ENCODE data around the gene TCEAL1.
"Not testable (repeated sequence)": the region's sequence is repeated elsewhere in the genome, so short reads cannot be mapped to it uniquely, and the experiment has no call there.

TCEAL1 gene, protein sequence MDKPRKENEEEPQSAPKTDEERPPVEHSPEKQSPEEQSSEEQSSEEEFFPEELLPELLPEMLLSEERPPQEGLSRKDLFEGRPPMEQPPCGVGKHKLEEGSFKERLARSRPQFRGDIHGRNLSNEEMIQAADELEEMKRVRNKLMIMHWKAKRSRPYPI

DNA sequence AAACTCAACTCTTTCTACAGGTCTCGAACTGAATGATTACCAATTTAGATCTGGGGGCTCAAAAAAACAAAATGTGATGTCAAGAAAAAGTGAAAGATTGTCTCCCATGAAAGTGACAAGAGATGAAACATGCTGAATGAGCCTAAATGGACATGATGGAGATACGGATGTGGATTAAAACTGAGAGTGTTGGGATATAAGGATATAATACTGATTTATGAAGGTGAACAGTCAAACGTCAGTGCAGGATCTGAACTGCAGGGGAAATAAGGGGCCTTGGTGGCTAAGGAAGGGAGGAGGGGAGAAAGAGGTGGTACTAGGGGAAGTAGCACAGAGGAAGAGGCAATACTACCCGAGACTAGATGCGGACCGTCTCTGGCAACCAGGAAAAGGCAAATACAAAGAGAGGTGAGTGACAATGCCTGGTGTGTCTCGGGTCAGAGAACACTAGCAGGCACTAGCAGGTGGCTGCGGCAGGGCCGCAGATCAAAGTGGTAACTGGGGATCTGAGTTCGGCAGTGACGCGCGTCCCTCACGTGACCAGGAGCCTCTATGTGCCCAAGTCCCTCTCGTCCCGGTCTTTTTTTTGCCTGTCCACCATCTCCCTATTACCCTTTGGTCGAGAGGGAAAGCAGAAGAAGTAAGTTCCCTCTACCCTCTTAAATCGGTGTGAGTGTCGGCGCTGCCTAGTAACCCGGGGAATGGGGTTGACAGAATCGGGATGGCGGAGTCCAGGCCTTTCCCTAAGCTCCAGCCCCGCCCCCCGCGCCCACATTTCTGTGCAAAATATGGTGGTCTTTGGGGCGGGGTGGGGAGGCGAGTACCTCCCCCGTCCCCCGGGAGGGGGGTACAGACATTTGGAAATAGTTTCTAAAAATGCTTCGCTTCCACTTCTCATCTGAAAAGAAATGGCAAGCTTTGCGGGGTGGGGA, at the start of gene TCEAL1:
TCEAL1 (plus strand) TSS at position 590 of the 932 bp plus-strand sequence. CDS start 942 bp downstream, outside the sequence.
- in situ Hi-C loops (cut with MboI; ENCODE audit: low sequenced_read_pairs): no loop called here

DNA sequence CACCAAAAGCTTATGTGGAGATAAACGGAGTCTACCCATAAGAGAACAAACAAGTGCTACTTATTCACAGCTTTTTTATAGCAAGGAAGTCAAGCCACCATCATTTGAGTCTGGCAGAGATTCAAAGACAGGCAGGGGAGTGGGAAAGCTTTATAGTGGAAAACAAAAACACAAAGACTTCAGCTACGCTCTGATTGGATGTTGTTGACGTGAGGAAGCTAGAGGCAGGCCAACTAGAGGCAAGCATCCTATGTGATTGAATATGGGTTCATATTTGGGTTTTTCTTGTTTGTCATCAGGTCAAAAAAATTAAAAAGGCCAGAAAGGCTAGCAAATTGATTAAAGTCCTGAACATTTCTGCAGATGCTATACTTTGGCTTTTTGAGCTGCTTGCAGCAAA, 44.2 kb upstream of the TCEAL1 start:
- in situ Hi-C loops (cut with MboI; ENCODE audit: low sequenced_read_pairs): no loop called here

DNA sequence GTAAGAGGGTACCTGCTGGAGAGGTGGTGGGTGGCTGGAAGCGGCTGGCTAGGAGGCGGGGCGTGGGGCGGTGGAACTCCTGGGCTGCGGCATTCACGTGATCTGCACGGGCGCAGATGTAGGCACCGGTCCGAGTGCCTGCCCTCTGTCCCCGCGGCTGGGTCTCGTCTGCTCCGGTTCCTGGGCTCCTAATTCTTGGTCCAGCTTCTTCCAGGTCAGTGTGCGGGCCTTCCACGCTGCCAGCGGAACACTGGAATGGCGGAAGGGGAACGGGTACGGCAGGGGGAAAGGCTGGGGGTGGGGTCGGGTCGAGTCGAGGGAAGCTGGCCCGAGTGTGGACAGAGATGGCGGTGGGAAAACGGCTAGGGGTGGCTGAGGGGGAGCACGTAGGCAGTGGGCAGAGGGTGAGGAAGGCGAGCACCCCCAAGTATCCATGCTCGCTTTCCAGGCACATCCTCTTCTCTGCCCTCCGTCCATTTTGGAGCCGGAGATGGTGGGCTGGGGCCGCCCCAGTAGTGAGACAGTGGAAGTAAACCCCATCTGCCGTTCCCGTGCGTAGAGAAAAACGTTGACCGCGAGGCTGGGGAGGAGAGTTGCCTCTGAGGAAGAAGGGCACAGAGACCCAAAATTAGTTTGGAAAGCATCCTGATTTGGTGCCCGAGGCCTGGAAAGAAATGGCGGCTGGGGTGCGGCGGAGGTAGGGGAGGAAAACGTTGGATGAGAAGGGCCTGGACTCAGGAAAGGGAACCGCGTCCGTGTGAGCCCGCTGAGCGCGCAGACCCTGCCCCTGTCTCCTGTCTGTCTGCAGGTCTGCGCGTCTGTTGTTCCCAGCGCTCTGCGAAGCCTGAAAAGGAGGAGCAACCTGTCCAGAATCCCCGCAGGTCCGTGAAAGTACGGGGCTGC, 43.1 kb upstream of the TCEAL1 start, which contains the start of gene TCEAL4:
TCEAL4 (plus strand) TSS at position 105 of the 903 bp plus-strand sequence. CDS start 1,161 bp downstream, outside the sequence.
- in situ Hi-C loops (cut with MboI; ENCODE audit: low sequenced_read_pairs): no loop called here

DNA sequence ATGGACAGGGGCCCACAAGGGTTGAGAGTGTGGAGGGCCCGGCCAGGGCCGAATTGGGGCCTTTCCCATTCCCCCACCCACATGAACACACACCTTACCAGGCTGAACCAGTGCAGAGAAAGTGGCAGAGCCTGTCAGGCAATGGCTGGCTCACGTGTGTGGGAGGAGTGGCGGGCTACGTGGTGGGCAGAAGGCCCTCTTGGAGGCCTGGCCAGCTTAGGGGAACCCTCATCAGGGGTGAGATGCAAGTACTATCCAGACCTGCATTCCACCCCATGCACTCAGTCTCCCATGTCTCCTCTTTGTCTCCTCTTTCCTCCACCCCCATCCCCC, 42.5 kb upstream of the TCEAL1 start:
- in situ Hi-C loops (cut with MboI; ENCODE audit: low sequenced_read_pairs): no loop called here

DNA sequence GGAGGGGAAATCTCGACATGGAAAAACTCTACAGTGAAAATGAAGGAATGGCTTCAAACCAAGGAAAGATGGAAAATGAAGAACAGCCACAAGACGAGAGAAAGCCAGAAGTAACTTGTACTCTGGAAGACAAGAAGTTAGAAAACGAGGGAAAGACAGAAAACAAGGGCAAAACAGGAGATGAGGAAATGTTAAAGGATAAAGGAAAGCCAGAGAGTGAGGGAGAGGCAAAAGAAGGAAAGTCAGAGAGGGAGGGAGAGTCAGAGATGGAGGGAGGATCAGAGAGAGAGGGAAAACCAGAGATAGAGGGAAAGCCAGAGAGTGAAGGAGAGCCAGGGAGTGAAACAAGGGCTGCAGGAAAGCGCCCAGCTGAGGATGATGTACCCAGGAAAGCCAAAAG, 42.1 kb upstream of the TCEAL1 start:
- in situ Hi-C loops (cut with MboI; ENCODE audit: low sequenced_read_pairs): no loop called here

DNA sequence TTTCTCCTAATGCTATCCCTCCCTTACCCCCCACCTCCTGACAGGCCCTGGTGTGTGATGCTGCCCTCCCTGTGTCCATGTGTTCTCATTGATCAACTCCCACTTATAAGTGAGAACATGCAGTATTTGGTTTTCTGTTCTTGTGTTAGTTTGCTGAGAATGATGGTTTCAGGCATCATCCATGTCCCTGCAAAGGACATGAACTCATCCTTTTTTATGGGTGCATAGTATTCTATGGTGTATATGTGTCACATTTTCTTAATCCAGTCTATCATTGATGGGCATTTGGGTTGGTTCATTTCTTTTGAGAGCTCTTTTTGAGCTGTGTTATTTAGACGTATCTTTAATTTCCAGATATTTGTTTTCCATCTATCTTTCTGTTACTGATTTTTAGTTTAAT, 36.5 kb upstream of the TCEAL1 start:
- in situ Hi-C loops (cut with MboI; ENCODE audit: low sequenced_read_pairs): not testable (repeated sequence)

DNA sequence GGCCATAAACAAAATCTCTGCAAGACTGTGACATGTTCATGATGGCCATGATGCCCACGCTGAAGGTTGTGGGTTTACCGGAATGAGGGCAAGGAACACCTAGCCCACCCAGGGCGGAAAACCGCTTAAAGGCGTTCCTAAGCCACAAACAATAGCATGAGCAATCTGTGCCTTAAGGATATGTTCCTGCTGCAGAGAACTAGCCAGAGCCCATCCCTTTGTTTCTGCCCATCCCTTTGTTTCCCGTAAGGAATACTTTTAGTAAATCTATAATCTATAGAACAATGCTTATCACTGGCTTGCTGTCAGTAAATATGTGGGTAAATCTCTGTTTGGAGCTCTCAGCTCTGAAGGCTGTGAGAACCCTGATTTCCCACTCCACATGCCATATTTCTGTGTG, 33.6 kb upstream of the TCEAL1 start:
- in situ Hi-C loops (cut with MboI; ENCODE audit: low sequenced_read_pairs): not testable (repeated sequence)

DNA sequence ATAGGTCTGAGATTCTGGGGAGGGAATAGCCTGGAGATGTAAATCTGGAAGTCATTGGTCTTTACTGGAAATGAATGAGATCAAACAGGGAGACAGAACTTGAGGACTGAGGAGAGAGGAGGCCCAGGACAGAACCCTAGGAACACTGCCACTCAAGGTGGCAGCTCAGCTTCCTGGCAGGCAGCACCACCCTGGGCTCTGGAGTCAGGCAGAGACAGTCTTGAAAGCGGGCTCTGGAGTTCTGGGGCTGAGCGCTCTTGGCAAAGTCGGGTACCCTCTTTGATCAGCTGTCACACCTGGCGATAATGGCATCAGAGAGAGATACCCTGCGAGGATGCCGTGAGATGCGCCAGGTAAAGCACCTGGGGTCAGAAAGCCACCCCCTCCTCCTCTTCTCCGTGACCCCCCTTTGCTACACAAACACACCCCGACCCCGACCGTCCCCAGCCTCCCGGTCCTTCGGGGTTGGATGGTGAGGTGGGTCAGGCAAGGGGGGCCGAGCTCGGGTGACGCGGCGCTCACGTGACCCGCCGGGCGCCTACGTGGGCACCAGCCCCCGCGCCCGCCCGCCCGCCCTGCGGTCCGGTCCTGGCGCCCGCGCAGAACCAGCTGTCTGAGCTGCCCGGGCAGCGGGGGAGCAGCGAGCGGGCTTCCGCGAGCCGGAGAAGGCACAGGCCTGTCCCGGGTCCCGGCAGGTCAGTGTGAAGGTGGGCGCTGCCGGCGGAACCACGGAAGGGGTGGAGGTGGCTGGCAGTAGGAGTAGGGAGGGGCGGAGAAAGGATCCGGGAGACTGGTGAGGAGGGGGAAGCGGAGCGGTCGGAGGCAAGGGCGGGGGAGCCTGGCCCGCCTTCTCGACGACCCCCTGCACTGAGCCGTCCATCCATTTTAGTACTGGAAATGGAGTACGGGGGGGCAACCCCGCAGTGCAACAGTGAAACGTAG, 21.1 kb upstream of the TCEAL1 start, which contains the start of gene TCEAL3:
TCEAL3 (plus strand) TSS at position 600 of the 942 bp plus-strand sequence. CDS start 1,102 bp downstream, outside the sequence.
- in situ Hi-C loops (cut with MboI; ENCODE audit: low sequenced_read_pairs): no loop called here

DNA sequence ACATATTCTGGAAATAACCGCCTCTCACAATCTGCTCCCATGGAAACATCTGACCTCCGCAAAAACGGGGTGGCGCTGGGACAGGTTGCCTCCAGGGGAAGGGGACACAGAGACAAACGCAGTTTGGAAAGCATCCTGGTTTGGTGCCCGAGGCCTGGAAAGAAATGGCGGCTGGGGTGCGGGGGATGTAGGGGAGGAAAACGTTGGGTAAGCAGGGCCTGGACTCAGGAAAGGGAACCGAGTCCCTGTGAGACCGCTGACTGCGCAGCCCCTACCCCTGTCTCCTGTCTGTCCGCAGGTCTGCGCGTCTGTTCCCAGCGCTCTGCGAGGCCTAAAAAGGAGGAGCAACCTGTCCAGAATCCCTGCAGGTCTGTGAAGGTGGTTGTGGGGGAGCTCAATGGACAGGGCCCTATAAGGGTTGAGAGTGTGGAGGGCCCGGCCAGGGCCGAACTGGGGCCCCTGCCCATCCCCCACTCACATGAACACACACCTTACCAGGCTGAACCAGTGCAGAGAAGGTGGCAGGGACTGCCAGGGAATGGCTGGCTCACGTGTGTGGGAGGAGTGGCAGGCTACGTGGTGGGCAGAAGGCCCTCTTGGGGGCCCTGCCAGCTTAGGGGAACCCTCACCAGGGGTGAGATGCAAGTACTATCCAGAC, 20.3 kb upstream of the TCEAL1 start:
- in situ Hi-C loops (cut with MboI; ENCODE audit: low sequenced_read_pairs): no loop called here

DNA sequence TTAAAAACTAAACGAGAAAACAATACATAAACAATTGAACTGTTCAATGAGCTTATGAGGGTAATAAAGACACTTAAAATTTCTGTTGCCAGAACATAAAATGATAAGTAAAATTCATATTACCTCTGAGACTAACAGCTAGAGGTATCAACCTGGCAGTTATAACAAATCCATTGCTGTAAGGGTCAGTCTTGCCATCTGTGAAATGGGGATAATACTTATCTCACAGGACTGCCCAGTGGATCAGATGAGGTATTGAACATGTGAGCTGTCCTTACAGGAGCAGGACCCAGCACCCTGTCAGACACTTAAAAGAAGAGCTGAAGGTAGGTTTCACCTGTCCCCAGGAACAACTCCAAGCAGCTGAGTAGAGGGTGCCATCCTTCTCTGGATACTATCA, 18.5 kb upstream of the TCEAL1 start:
- in situ Hi-C loops (cut with MboI; ENCODE audit: low sequenced_read_pairs): no loop called here

DNA sequence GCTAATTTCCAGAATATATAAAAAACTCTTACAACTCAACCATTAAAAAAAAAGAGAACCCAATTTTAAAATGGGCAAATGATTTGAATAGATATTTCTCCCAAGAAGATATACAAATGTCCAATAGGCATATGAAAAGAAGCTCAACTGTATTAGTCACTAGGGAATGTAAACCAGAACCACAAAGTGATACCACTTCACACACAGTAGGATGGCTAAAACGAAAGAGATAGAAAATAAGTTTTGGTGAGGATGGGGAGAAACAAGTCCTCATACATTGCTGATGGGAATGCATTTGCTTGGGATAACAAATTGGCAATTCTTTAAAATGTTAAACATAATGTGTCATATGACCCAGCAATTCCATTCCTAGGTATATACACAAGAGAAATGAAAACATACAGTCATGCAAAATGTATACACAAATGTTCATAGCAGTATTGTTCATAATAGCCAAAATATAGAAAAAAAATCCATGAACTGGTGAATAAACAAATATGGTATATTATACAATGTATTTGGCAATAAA, 15.3 kb upstream of the TCEAL1 start:
- in situ Hi-C loops (cut with MboI; ENCODE audit: low sequenced_read_pairs): no loop called here

DNA sequence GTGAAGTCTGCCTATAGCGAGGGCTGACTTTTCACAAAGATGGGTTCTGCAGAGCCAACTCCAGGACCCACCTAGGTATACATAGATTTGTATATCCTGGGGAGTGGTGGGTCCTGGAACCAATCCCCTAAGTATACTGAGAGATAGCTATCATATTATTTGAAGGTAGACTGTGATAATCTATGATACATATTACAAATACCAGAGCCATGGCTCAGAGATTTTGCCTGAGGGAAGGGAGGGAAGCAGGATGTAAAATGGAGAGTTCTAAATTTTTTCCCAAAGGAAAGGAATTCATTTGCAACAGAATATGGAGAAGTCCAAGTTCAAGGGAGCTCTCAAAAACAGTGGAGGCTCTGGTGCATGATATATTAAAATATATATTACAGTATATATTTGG, 13.8 kb upstream of the TCEAL1 start:
- in situ Hi-C loops (cut with MboI; ENCODE audit: low sequenced_read_pairs): no loop called here

DNA sequence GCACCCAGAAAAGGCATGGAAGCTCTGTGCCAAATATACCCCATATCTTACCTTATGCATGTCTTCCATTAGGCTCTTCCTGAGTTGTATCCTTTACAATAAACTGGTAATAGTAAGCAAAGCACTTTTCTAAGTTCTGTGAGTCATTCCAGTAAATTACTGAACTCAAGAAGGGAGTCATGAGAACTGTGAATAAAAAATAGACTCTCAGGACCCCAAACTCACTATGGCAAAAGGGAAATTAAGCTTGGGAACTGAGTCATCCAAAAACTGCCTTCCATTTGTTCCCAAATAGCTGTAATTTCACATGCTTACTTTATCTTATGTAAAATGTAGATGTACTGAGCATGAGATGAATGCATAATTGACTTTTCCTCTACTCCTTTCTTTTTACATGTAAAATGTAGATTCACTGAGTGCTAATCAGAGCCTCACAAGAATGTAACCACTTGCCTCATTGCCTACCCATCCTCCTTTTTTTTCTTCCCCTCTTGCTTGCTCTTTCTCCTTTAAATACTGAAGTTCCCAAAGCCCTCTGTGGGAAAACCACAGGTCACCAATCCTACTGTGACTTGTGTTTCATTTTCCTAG, 12.9 kb upstream of the TCEAL1 start:
- in situ Hi-C loops (cut with MboI; ENCODE audit: low sequenced_read_pairs): no loop called here

DNA sequence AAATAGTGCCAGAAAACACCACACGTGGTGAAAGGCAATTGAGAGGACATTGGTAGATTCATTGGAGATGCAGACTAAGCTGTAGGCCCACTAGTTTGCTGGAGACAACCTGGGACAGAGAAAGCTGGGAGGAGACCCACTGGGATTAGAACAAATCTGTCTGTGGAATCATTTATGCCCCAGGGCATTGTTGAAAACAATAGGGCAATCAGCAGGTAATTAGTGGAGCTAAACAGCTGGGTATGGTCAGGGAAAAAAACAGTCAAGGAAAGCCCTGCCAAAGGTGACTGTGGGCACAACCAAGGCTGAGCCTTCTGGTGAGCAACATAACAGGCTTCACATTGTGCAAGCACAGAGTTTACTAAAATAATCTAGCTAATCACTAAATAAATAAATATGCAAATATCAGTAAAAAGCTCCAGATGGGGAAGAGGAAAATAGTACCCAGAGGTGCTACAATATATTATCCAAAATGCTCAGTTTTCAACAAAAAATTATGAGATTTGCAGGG, 12.0 kb upstream of the TCEAL1 start:
- in situ Hi-C loops (cut with MboI; ENCODE audit: low sequenced_read_pairs): no loop called here

DNA sequence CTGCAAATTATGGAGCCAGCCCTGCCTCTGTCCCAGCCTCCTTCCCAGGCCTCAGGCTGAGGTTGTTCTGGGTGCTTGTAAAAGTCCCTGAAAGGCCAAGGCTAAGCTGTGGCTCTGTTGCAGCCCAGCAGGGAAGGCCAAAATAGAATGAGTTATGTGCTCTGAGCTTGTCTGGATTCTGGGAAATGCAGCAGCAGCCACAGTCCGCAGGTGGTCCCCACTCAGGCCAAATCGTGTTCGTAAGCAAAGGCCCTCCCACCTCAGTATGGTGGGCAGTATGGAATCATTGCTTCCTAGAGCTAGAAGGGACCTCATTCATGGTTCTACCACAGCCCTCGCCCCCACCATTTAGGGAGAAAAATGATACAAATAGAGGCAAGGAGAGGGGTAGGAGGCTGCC, 4.7 kb upstream of the TCEAL1 start:
- in situ Hi-C loops (cut with MboI; ENCODE audit: low sequenced_read_pairs): no loop called here

DNA sequence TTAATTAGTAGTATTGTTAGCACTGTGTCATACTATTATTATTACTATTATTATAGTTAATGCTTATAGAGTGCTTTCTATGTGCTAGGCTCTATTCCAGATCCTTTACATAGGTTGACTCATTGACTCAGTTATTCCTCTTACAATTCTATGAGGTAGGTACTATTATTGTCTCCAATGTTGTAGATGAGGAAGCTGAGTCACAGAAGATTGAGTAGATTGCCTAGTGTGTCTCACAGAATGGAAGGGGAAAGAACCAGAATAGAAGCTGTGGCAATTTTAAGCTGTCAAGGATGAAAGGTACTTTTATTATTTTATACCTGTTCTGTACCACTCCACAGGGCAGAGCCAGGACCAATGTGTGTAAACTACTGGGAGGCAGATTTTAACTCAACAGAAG, 1.9 kb upstream of the TCEAL1 start:
- in situ Hi-C loops (cut with MboI; ENCODE audit: low sequenced_read_pairs): no loop called here

DNA sequence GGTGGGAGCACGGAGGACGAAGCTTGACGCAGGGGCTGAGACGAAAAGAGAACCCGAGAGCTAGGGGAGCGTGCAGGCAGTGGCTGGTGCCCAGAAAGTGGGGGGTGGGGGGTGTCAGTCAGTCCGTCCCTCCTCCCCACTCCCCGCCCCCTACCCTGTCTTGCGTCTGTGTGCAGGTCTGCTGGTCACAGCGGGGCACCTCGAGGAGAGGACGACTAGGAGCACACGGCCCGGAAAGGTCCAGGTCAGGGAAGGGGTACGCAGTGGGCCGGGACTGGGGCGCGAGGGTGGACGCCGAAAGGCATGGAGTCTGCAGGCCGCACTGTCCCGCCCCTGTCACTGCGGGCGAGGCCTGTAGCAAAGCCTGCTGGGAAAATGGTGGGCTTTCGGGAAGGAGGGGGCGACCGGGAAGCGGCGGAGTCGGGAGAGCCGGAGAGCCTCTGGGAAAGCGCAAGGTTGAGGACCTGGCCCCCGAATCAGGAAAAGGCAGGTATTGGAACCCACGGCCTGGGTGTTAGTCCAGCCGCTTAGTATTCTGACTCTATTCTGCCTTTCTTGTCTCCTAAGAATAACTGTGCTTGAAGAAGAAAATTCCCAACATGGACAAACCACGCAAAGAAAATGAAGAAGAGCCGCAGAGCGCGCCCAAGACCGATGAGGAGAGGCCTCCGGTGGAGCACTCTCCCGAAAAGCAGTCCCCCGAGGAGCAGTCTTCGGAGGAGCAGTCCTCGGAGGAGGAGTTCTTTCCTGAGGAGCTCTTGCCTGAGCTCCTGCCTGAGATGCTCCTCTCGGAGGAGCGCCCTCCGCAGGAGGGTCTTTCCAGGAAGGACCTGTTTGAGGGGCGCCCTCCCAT, 769 bp downstream of the TCEAL1 start:
- in situ Hi-C loops (cut with MboI; ENCODE audit: low sequenced_read_pairs): no loop called here

DNA sequence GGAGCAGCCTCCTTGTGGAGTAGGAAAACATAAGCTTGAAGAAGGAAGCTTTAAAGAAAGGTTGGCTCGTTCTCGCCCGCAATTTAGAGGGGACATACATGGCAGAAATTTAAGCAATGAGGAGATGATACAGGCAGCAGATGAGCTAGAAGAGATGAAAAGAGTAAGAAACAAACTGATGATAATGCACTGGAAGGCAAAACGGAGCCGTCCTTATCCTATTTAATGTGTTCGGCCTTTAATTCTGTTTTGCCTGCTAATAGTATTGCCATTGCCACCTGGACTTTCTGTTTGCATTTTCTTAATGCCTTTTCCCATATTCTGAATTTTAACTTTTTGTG, 1.4 kb downstream of the TCEAL1 start:
- in situ Hi-C loops (cut with MboI; ENCODE audit: low sequenced_read_pairs): no loop called here

All from hTERT RPE-1 (cell line).